AG04450 (cell line): ENCODE results near the gene EEF1A2. TPM values are rescaled to one million over a fixed set of nuclear protein-coding genes. Genes with fewer than 3 reads are reported as not detected.

Experiments
- CTCF ChIA-PET: fragments of 300-600, 350-600 bp; formaldehyde crosslinking; extraction: SDS; loops from one replicate; lab custom pipeline; 2022; ENCODE audit warnings: antibody characterized with exemption, inconsistent platforms; lab: Charles Lee
- POLR2A ChIA-PET: fragments of 350-600 bp; formaldehyde crosslinking; extraction: SDS; loops from one replicate; lab custom pipeline; 2021; ENCODE audit warnings: antibody characterized with exemption, inconsistent platforms; lab: Yijun Ruan, JAX
- DNase-seq: peaks from one replicate; pipeline ENCODE4 v3.0.0-alpha.2; 2011; ENCODE audit warnings: low read depth, low spot score
- H3K27ac ChIP-seq: one replicate; pipeline ENCODE4 v1.5.1; 2012; ENCODE audit warnings: low read depth, low read length, control low read depth
- H3K27me3 ChIP-seq: one replicate; pipeline ENCODE4 v1.6.0; 2012; ENCODE audit warnings: low read length; ENCODE audit not compliant: control insufficient read depth, insufficient read depth
- H3K4me3 ChIP-seq: 2 replicates; pipeline ENCODE4 v1.5.1; 2011; ENCODE audit warnings: mild to moderate bottlenecking, low read depth, low read length, control low read depth
- H3K9me3 ChIP-seq: 2 replicates; pipeline ENCODE4 v1.5.1; 2012; ENCODE audit warnings: low read length; ENCODE audit not compliant: control insufficient read depth, insufficient read depth
- CTCF ChIP-seq: IDR thresholded peaks from 2 replicates; pipeline ENCODE4 v1.5.1; 2011; ENCODE audit warnings: low read depth, low read length, control low read depth, inconsistent platforms
- polyA plus RNA-seq: library from polyadenylated mRNA; depleted of rRNA; stranded (reverse); fragments of >200 nt; gene quantifications from 2 replicates; pipeline ENCODE4 v1.2.3, GENCODE V29; 2011

Gene EEF1A2
- polyA plus RNA-seq, 1 experiment, result 0.94 TPM

- no peak for TF ChIP-seq CTCF
- CTCF ChIA-PET, result interaction anchor here (0.7 kb wide), 1 partner anchor 302 kb away, joined by 3 read pairs; no protein-coding TSS in a partner anchor
Measured at GRCh38 chr20:63525185-63525584, 26.3 kb upstream of the EEF1A2 start.

GRCh38 chr20:63522981-63523611 is 24.2 kb upstream of the EEF1A2 start:
- ChIA-PET POLR2A (no interaction called here), CTCF (interaction anchor here (1.3 kb wide), 1 partner anchor 27 kb away, joined by 4 read pairs; no protein-coding TSS in a partner anchor)
- no peak for TF ChIP-seq CTCF
- no peak overlapping the region for H3K27ac ChIP-seq
- no peak for DNase-seq
- H3K4me3 ChIP-seq, result peak overlapping the region; percentile 88
- H3K9me3 ChIP-seq, result peaks cover 8% of the 10 kb centered on the region
- no peaks in the 10 kb centered on the region for H3K27me3 ChIP-seq

More at GRCh38 chr20:63525185-63525584, 26.3 kb upstream of the EEF1A2 start:
- no peak overlapping the region for H3K4me3 ChIP-seq
- no peak overlapping the region for H3K27ac ChIP-seq
- no peak for DNase-seq
- H3K9me3 ChIP-seq, result peaks cover 8% of the 10 kb centered on the region
- POLR2A ChIA-PET, result no interaction called here
- H3K27me3 ChIP-seq, result no peaks in the 10 kb centered on the region

- no peaks in the 10 kb centered on the region for H3K27me3 ChIP-seq
- ChIA-PET CTCF (interaction anchor here (1.0 to 1.3 kb wide), 2 partner anchors 26 kb away, joined by 3 to 4 read pairs; no protein-coding TSS in a partner anchor), POLR2A (interaction anchor here (2.1 to 2.9 kb wide), 2 partner anchors 8 to 16 kb away, joined by 12 to 18 read pairs; partner anchors contain the start of gene PTK6)
- peak overlapping the region; percentile 88 for H3K4me3 ChIP-seq
- TF ChIP-seq CTCF, result no peak
- H3K27ac ChIP-seq, result no peak overlapping the region
- DNase-seq, result no peak
- H3K9me3 ChIP-seq, result peaks cover 8% of the 10 kb centered on the region
Measured at GRCh38 chr20:63522091-63522868, 23.4 kb upstream of the EEF1A2 start.

- peak overlapping the region; percentile 88 for H3K4me3 ChIP-seq
- no peak for TF ChIP-seq CTCF
- peaks cover 8% of the 10 kb centered on the region for H3K9me3 ChIP-seq
- DNase-seq, result no peak
- H3K27me3 ChIP-seq, result no peaks in the 10 kb centered on the region
- H3K27ac ChIP-seq, result no peak overlapping the region
- ChIA-PET POLR2A (interaction anchor here (0.5 to 2.9 kb wide), 19 partner anchors 9 to 351 kb away, joined by 3 to 18 read pairs (median 4); partner anchors contain the start of genes ARFGAP1, ARFRP1, HELZ2 and PTK6), CTCF (interaction anchor here (0.7 to 1.1 kb wide), 3 partner anchors 16 to 34 kb away, joined by 3 read pairs; partner anchors contain the start of gene PTK6)
Measured at GRCh38 chr20:63521602-63522001, 22.7 kb upstream of the EEF1A2 start.
